ENCODE results near the gene ACP5.

Gene ACP5

GRCh38 chr19:11535792-11536595 is 41.5 kb downstream of the ACP5 start:
- TF ChIP-seq CTCF (IDR thresholded peaks at IDR 0.05; ENCODE audit: low read depth, low read length, missing control alignments): peak; percentile 91
- in situ Hi-C loops (cut with HindIII; ENCODE audit: low sequenced_read_pairs): no loop called here
- H3K4me3 ChIP-seq (ENCODE audit: low read depth, low read length): peak overlapping the region; percentile 26
- DNase-seq (ENCODE audit: low read depth): peak; percentile 40

GRCh38 chr19:11534948-11535347 is 42.5 kb downstream of the ACP5 start:
- in situ Hi-C loops (cut with HindIII; ENCODE audit: low sequenced_read_pairs): no loop called here
- H3K4me3 ChIP-seq (ENCODE audit: low read depth, low read length): no peak overlapping the region
- no peak for DNase-seq (ENCODE audit: low read depth)
- no peak for TF ChIP-seq CTCF (IDR thresholded peaks at IDR 0.05; ENCODE audit: low read depth, low read length, missing control alignments)

GRCh38 chr19:11534538-11534937 is 42.9 kb downstream of the ACP5 start:
- no peak for DNase-seq (ENCODE audit: low read depth)
- no peak overlapping the region for H3K4me3 ChIP-seq (ENCODE audit: low read depth, low read length)
- in situ Hi-C loops (cut with HindIII; ENCODE audit: low sequenced_read_pairs): no loop called here
- no peak for TF ChIP-seq CTCF (IDR thresholded peaks at IDR 0.05; ENCODE audit: low read depth, low read length, missing control alignments)

GRCh38 chr19:11530432-11530831 is 47.0 kb downstream of the ACP5 start:
- DNase-seq (ENCODE audit: low read depth): peak; percentile 16
- no peak overlapping the region for H3K4me3 ChIP-seq (ENCODE audit: low read depth, low read length)
- in situ Hi-C loops (cut with HindIII; ENCODE audit: low sequenced_read_pairs): no loop called here
- TF ChIP-seq CTCF (IDR thresholded peaks at IDR 0.05; ENCODE audit: low read depth, low read length, missing control alignments): peak; percentile 11

- no peak for TF ChIP-seq CTCF (IDR thresholded peaks at IDR 0.05; ENCODE audit: low read depth, low read length, missing control alignments)
- in situ Hi-C loops (cut with HindIII; ENCODE audit: low sequenced_read_pairs): no loop called here
- DNase-seq (ENCODE audit: low read depth): peak; percentile 96
- H3K4me3 ChIP-seq (ENCODE audit: low read depth, low read length): peak within 1 kb of the TSS; percentile 82
Observed at GRCh38 chr19:11528551-11529341, 48.7 kb downstream of the ACP5 start, which contains the start of gene ECSIT. ECSIT (minus strand) TSS chr19:11529134; CDS start chr19:11519170, 9,964 bp downstream.

Measured in astrocyte of the cerebellum (primary cell).